ENCODE measurements around the gene AR.

AR gene

DNA sequence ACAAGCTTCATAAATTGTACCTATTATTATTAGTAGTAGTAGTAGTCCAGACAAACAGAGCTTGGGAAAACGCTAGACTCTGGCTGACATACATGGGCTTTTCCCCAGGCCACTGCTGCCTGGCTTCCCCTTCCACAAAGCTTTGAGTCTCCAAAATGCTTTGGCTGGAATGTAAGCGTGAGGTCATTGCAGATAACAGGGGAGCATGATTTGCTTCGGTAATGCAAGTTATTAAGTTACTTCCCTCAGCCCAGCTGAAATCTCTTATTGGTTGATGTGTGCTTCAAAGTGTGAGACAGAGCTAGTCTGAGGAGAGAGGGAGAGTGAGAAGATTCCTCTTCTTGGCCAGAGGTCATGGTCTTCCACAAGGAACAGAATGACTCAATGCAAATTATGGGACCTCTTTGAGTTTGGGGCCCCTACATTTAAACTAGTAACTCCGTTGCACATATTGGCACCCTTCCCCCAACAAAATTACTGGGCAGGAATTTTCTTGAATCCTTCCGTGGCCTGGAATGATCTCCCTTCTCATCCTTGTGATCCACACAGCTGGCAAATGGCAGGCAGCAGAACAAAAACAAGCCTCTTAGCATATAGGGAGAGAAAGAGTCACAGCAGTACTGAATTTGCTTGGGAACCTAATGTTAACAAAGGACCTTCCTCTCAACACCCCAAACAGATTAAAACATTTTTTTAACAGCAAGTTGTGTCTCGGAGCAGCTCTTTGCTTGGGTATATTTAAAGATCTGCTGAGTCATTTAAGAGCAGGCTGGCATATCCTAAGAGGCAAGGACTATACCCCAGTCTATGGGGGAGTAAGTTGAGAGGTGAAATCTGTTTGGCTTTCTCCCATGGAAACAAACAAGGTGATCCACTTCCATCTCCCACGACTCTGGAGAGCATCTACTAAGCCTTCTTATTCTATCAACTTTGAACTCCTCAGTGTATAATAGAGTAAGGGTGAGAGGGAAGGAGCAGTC, 19.9 kb downstream of the AR start:
- DNase-seq (ENCODE audit: low read depth), result no peak

DNA sequence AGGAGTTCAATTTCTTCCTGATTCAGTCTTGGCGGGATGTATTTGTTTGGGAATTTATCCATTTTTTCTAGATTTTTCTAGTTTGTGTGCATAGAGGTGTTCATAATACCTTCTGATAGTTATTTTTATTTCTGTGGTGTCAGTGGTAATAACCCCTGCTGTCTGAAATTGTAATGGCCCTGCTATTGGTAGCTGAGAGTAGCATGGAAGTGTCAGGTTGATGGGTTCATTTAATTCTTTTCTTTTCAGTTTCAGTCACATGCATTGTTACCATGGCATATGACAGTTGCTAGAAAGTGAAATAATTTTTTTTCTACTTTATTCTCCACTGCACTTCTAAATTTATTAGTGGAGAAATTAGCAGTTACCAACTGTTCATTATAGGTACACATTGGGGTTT, 20.7 kb downstream of the AR start:
- DNase-seq (ENCODE audit: low read depth), result no peak

DNA sequence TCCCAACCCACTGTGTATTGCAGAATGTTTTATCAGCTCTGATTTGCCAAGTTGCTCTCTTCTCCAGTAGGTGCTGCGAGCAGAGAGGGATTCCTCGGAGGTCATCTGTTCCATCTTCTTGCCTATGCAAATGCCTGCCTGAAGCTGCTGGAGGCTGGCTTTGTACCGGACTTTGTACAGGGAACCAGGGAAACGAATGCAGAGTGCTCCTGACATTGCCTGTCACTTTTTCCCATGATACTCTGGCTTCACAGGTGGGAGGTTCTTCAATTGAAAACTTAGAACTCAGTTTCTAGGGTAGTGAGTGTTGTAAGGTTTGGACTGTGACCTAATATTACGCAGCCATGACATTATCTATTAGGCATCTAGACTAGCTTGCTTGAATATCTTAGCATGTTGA, 24.9 kb downstream of the AR start:
- DNase-seq (ENCODE audit: low read depth), result no peak

DNA sequence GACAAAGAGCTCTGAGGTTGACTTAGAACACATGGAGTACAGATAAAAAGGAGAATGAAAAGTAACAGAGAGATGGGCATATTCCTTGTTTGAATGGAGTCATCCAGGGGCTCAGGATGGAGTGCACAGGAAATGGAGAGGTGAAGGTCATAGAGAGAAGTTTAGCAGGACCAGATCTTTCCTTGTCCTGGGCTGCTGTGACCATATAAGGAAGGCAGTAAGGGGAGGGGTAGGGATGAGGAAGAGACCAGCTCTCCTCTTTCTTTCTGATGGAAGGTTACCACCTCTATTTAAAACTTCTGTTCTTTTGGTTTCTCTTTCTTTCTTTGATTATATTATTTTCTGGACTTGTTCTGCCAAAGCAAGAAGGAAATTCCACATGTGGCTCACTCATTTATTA, 27.0 kb downstream of the AR start:
- no peak for DNase-seq (ENCODE audit: low read depth)

DNA sequence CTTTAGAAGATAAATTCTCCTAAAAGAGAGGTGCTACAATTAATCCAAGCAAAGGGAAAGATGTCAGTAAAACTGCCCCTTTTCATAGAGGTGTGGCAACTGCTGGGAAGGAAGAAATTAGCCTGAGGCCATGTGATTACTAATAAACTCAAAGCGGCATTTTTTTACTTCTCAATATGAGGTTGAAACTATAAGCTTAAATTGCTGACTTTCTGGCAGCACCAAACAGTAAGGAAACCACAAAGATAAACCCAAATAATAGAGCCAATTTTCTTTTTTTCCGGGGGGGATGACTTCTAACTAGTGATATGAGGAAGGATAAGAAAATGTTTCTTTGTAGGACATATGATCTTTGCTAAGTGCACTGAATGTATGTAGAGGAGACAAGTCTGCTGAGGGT, 30.9 kb downstream of the AR start:
- no peak for DNase-seq (ENCODE audit: low read depth)

DNA sequence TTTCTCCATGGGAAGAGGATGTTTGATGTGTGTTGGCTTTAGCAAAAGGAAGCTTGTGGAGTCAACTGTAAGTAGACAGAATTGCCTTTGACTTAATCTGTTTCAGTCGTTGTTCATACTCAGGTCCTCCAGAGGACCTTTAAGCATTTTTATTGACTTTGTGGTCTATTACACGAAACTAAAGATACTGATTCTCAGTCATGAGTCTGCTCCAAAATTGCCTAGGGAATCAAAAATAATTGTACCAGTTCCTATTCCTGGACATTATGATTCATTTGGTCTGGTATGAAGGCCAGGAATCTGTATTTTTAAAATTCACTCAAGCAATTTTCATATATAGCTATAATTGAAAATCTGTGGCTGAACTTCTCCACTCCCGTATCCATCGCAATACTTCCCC, 38.6 kb downstream of the AR start:
- DNase-seq (ENCODE audit: low read depth), result no peak

DNA sequence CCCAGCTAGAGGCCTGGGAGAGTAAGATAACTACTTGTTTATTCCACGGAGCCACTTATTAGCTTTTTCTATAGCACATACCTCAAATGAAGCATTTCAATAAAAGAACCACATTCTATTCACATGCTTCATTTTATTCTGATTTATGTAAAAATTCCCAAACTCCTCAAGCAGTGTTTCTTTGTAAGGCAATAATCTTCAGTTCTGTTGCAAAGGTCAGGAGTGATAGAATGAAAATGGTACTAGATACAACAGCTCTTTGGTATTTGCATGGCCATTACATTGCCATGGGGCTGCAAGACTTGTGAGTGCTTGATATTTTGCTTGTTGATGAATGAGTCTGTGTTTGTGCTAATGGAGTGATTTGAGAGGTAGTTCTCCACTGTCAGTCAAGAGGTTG, 39.4 kb downstream of the AR start:
- no peak for DNase-seq (ENCODE audit: low read depth)

DNA sequence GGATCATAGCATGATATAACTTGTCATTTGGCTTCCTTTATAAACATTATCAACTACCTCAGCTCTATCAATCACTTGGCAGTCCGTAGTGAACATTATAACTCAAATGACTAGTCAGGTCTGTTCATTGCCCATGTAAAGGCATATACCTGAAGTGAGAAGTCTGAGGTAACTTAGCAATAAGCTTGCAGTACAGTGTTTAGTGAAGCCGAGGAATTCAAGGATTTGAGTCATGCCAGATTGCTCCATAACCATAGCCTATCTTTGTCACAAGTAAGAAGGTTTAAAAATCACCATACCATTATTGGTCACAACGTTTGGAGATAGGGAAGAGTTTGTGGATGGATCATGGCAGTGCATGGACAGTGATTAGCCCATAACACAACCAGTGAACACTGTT, 41.6 kb downstream of the AR start:
- DNase-seq (ENCODE audit: low read depth), result no peak

DNA sequence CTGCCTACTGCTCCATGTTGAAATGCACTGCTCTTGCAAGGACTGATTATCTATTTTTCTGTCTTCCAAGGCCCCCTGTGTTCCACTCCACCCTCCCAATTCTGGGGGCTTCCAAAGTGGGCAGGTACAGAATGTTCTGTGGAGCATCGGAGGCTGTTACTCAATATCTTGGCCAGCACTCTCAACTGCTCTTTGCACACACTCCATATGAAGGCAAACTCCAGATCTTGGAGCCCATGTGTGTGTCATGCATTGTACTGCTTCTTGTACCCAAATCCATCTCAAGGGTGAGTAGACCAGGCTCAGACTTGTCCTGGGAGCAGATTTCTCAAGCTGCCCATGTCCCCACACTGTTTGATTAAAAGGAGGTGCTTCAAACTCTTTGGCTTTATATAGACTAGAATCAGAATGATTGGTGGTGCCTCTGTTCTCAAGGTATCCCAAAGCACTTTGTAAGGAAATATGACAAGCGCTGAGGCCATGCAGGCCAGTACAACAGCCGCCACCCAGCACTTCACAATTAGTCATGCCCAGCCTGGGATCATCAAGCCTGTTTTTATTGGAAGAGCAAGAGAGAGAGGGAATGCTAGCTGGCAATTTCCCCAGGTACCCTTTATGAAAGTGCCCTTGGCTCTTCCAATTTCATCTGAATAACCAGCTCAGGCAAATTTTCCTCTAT, 44.3 kb downstream of the AR start:
- DNase-seq (ENCODE audit: low read depth), result no peak

DNA sequence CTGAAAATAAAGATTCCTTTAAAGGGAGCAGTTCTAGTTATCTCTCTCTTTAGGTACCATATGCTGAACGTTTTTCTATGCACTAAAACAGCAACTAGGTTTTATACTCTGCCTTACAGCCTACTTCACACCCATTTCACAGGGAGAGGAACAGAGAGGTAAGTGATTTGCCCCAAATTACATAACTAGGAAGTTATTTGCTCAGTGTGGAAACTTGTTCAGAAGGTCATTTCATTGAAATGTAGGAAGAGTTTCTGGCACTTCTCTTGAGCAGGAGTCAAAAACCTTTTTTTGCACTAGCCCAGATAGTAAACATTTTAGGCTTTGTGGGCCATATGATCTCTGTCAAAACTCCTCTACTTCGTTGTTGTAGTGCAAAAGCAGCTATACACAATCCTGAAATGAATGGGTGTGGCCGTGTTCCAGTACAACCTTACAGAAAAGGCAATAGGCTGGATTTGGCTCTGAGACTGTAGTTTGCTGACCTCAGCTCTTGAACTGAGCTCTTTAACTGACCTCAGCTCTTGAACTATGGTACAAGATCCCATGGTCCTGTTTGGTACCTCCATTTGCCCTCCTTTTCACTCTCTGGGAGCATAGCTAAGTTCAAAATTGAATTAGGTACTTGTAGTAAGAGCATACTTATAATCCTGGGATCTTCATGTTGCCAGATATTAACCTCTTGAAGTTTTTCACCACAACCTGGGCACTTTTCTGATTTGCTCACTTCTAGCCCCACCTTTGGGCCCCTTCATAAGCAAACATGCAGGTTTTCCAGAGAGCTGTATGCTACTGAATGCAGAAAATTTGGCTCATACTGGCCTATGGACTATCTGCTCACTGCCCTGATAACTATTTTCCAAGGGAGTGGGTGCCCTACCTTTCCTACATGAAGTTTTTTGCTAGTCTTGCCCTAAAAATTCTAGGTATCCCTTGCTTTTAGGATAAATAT, 53.3 kb downstream of the AR start:
- no peak for DNase-seq (ENCODE audit: low read depth)

DNA sequence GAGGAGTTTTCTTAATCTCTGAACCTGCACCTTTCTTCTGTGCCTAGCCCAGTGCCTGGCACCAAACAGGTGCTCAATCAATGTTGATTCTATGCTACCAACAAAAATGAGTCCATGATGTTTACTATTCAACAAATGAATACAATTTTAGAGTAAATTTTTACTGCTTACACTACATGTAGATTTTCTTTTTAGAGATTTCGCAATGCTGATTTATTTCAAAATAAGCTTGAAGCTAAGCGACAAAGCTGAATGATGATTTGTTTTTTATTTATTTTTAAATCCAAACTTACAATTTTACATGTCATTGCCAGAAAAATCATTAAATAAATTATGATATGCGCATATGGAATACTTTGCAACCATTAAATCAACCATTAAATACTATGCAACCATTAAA, 55.7 kb downstream of the AR start:
- no peak for DNase-seq (ENCODE audit: low read depth)

DNA sequence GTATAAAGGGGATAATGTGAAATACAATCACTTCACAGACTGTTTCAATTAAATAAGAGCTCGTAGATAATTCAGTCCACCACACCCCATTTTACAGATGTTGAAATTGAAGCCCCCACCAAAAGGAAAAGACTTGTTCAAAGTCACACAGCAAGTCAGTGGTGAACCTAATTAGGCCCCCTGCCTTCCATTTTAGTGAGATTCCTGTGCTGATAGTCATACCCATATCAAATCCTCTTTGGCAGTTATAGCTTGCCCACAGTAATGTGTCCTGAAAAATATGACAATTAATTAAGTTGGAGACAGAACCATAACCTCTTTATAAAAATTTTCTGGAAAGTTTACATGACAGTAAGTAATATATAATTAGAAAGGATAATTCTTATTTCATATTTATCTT, 58.0 kb downstream of the AR start:
- DNase-seq (ENCODE audit: low read depth), result no peak

DNA sequence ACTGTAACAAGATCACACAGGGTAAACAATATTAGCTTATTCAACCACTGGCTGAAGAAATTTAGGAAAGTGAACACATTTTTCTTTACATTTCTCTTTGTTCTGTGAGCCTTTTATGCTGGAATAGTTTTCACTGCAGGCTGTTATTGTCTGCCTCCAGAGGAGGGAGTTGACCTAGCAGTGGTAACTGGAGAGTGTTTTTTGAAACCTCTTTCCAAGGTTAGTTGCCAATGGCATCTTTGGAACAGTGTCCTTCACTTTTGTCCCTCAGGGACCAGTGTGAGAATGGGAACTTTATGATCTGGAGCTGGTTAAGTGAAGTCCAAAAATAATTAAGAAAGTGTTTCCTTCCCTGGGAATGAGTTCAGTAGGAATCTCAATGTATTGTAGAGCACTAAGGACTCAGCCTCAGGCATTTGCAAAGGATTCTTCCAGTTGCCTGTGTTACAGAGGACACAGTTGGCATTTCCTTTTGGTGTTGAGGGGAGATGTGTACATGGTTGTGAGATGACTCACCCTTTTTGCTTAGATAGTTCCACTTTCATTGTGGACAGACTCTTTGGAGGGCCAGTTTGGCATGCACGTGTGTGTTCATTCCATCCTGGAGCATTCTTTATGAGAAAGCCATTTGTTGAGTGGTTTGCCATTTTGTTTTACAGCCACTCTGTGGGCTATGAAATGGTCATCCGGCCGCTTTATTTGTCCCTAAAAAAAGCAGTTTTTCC, 61.3 kb downstream of the AR start:
- DNase-seq (ENCODE audit: low read depth), result no peak

DNA sequence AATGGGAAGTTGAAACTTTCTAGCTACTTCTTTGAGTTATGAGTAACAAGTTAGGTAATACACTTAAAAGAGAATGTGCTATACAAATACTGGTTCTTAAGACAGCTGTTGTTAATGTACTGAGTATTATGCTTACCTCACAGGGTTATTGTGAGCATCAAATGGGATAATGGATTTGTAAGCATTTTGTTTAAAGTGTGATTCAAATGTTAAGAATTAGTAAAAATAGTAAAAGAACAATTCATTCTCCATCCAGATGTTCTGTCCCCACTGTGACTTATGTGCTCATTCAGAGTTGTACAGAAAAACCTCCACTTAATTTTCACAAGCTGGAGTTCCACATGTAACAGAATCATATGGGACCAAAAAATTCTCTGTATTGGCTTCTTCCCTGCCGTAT, 63.6 kb downstream of the AR start:
- DNase-seq (ENCODE audit: low read depth), result no peak

DNA sequence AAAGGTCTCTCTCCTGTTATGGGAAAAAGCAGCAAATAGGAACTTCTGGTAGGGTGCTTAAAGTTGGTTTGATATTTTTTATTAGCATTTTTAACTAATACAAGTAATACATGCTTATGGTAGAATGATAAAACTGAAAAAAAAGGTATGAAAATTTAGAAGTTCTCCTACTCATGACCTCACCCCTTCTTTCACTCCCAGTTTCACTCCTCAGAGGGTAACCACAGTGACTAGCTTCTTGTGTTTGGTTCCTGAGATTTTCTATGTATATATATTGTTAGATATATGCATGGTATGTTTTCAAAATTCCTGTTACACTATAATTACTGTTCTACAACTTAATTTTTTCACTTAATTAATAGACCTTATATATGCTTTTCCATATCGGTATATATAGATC, 66.5 kb downstream of the AR start:
- DNase-seq (ENCODE audit: low read depth), result no peak

DNA sequence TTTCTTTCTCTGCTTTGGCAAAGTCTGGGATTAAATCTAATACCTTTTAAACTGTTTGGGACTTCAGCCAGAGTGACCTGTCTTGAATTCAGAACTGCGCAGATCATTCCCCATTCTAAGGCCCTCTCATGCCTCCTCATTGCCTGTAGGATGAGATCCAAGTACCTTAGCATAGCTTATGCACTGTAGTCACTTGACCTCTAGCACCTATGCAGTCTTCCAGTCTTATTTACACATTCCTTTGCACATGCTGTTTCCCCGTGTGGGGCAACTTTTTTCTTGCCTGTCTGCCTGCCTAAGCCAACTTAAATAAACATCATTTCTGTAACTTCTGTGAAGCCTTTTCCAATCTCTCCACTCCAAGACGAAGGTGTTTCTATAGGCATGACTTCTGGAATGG, 68.4 kb downstream of the AR start:
- no peak for DNase-seq (ENCODE audit: low read depth)

DNA sequence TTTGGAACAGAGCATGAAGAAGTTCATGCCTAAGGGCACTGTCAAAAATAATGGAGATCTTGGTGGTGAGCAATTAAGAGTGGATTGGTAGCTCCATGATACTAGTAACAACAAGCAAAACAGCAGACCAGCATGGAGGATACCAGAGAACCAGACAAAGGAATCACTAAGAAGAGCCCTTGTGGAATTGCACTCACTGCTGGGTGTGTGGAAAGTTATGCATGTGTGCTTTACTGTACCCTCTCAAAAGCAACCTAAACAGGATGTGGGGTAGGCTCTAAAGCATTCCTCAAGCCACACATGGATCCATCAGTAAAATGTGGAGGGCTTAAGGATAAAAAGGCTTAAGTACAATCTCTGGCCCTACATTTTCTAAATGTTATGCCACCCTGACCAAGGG, 69.5 kb downstream of the AR start:
- no peak for DNase-seq (ENCODE audit: low read depth)

DNA sequence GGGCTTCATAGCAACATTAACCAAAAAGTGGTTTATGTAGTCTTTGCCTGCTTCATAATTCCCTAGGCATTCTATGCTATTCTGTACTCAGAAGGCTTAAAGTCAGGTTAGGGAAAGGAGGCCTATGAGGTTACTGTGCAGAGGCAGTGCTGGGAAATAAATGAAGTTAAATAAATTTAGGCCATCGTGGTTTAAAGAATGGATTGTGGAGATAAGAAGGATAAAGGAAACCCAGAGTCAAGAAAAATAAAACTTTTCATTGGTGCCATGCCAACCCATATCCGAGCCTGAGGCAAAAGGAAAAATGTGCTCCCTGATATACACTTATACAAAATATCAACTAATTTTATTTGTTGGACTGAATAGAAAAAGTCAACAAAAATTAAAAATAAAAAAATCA, 70.2 kb downstream of the AR start:
- no peak for DNase-seq (ENCODE audit: low read depth)

DNA sequence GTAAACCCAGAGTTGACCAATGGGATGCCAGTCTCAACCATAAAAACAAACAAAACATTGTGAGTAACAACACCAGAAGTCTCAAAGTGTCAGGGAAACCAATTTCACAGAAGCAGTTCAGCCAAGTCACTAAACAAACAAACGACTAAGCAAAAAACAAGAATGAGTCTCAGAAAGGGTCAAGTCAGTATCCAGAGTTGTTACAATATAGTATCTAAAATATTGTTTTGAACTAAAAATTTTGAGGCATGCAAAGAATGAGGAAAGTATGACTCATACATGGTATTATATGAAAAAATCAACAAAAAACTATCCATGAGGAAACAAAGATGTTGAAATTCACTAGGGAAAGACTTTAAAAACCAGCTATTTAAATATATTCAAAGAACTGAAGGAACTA, 70.6 kb downstream of the AR start:
- DNase-seq (ENCODE audit: low read depth), result no peak

DNA sequence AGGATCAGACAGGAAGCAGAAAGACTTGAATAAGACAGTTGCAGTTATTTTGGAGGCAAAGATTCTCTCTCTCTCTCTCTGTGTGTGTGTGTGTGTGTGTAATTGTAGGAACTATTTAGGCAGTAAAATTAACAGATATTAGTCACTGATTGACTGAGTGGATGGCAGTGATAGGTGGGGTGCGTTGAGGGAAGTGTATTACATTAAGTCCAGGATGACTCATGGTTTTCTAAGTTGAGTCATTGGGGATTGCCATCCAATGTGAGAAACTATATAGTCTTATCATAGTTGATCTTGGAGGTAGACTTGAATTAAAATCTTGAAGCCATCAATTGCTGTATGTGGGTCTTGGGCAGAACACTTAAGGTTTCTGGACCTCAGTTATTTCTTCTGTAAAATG, 75.4 kb downstream of the AR start:
- no peak for DNase-seq (ENCODE audit: low read depth)

DNA sequence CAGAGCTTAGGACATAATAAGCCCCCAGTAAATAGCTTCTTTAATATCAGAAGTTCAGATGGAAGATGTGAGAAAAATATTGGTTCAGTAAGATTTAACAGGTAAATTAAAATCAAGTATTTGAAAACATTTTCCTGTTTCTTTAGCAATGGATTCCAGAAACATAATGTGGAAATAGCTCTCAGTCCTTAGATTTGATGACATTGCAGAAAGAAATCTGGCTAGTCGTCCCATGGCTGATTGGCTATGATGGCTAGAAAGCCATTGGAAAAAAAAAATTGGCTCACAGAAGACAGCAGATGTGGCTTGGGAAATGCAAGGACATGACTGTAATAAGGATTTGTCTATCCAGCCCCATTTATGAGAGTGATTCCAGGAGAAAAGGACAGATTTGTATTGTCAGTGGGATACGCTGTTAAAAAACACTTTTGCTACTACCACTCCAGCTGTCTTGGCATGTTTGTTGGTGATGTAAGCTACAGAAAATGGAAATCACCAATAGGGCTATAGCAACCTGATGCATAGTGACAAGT, 78.3 kb downstream of the AR start:
- no peak for DNase-seq (ENCODE audit: low read depth)

DNA sequence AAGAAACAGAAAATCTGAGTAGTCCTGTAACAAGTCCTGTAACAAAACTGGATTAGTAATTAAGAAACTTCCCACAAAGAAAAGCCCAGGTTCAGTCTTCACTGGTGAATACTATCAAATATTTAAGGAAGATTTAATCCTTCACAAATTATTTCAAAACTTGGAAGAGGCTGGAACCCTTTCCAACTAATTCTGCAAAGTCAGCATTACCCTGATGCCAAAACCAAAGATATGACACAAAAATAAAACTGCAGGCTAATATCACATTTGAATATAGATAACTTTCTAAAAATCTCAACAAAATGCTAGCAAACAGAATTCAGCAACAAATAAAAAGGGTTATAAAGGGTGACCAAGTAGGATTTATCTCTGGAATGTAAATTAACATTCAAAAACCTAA, 80.5 kb downstream of the AR start:
- no peak for DNase-seq (ENCODE audit: low read depth)
